ENCODE results near the gene PIGZ.

- TF ChIP-seq CTCF (IDR thresholded peaks at IDR 0.05) (no peak), POLR2AphosphoS5 (IDR thresholded peaks at IDR 0.05; ENCODE audit: insufficient read depth in 1 of 2, low read depth in 1 of 2) (no peak), POLR2A (IDR thresholded peaks at IDR 0.05) (no peak)
These were observed 8.3 kb upstream of the PIGZ start for GRCh38 chr3:196976941-196977340.
